ENCODE measurements around the gene FEN1. TPM values are rescaled to one million over a fixed set of nuclear protein-coding genes. Genes with fewer than 3 reads are reported as not detected.

FEN1 gene
- total and polyA plus RNA-seq, 2 donors (not counting 1 experiment from before 2014, with no cell fraction given) = 3.4 to 9.8 TPM

DNA sequence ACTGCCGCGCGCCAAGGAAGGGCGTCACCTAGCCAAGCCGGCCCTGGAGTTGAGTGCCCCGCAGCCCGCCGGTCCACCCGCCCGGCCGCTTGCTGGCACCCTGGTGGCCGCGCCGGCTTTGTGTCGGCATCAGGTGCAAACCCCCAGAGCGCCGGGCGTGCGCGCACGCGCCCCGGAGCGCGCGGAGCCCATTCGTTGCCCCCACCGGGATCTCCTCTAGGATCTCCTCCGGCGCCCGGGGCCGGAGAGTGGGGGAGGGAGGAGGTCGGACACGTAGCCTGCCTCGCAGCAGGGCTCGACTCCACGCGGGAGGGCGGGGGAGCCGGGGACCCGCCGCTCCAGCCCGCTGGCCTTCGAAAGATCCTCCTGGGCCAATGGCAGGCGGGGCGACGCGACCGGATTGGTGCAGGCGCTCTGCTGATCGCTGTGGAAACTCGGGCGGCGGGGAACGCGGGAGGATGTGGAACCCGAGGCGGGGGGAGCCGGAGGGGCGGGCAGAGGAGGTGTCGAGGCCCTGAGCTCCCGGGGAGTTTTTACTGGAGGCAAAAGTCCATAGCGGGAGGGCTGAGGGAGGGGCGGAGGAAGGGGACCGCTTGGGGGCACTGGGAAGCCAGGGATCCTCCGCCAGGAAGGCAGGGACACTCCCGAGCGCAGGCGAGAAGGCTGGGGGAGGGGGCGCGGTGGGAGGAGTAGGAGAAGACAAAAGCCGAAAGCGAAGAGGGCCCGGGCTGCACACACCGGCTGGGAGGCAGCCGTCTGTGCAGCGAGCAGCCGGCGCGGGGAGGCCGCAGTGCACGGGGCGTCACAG is 35.1 kb downstream of the FEN1 start, which contains the start of gene FADS2:
Gene FADS2, plus strand, starts transcription at position 730 of the 808 bp plus-strand sequence. CDS start 91 bp downstream, outside the sequence.
- Mint-ChIP-seq H3K27ac (peak within 1 kb of the TSS; percentile 76), H3K9me3 (ENCODE audit: insufficient read depth) (no peaks in the 10 kb centered on the region), H3K4me1 (peaks cover 17% of the 10 kb centered on the region), H3K4me3 (peak within 1 kb of the TSS; percentile 93), H3K27me3 (no peaks in the 10 kb centered on the region)
- DNase-seq (peak; percentile 72), ATAC-seq (ENCODE audit: low read depth) (peak; percentile 66)
- no peak for TF ChIP-seq EZH2 (IDR thresholded peaks at IDR 0.05; ENCODE audit: borderline replicate concordance, insufficient read depth, low read depth, low read length, poor library complexity, severe bottlenecking)
- TF ChIP-seq, protein P1, sequence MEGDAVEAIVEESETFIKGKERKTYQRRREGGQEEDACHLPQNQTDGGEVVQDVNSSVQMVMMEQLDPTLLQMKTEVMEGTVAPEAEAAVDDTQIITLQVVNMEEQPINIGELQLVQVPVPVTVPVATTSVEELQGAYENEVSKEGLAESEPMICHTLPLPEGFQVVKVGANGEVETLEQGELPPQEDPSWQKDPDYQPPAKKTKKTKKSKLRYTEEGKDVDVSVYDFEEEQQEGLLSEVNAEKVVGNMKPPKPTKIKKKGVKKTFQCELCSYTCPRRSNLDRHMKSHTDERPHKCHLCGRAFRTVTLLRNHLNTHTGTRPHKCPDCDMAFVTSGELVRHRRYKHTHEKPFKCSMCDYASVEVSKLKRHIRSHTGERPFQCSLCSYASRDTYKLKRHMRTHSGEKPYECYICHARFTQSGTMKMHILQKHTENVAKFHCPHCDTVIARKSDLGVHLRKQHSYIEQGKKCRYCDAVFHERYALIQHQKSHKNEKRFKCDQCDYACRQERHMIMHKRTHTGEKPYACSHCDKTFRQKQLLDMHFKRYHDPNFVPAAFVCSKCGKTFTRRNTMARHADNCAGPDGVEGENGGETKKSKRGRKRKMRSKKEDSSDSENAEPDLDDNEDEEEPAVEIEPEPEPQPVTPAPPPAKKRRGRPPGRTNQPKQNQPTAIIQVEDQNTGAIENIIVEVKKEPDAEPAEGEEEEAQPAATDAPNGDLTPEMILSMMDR (IDR thresholded peaks at IDR 0.05) = no peak
- Histone ChIP-seq H4K20me1 (ENCODE audit: control insufficient read depth, insufficient read depth, low read length, poor library complexity, severe bottlenecking) (no peaks in the 10 kb centered on the region), H3K36me3 (replicated peaks in 1 of 2; ENCODE audit: control extremely low read depth in 1 of 2, control insufficient read depth in 1 of 2, extremely low read depth in 1 of 2, insufficient read depth in 2 of 2, low read length in 1 of 2) (no peaks in the 10 kb centered on the region), H3K27ac (ENCODE audit: low read length in 2 of 2) (peak within 1 kb of the TSS in 1 of 2 donors; percentile 45), H3K4me2 (replicated peaks; ENCODE audit: low read depth, low read length, poor library complexity, severe bottlenecking) (peak within 1 kb of the TSS; percentile 93), H3K4me1 (ENCODE audit: control insufficient read depth in 2 of 2, insufficient read depth in 2 of 2, low read length in 2 of 2) (peaks cover 13 to 23% of the 10 kb centered on the region in 2 donors), H3K9ac (ENCODE audit: low read length) (peak within 1 kb of the TSS; percentile 65), H3K27me3 (replicated peaks in 1 of 4; ENCODE audit: control extremely low read depth in 1 of 4, control insufficient read depth in 3 of 4, insufficient read depth in 4 of 4, low read length in 3 of 4) (peaks cover 0 to 13% (median 2%) of the 10 kb centered on the region in 4 experiments), H2AFZ (ENCODE audit: insufficient read depth, low read depth, low read length, poor library complexity, severe bottlenecking) (peak within 1 kb of the TSS; percentile 88), H3K79me2 (ENCODE audit: control insufficient read depth, insufficient read depth, low read length) (no peaks in the 10 kb centered on the region), H3K4me3 (ENCODE audit: control extremely low read depth in 1 of 5, extremely low read depth in 1 of 5, insufficient read depth in 1 of 5, low read depth in 2 of 5, low read length in 4 of 5) (peak within 1 kb of the TSS; percentile 51 to 70 (median 62)), H3K9me3 (ENCODE audit: control extremely low read depth in 1 of 3, control insufficient read depth in 2 of 3, insufficient read depth in 1 of 3, low read length in 2 of 3) (no peaks in the 10 kb centered on the region)
- CTCF ChIA-PET = interaction anchor here (1.0 to 2.4 kb wide), 5 partner anchors 10 to 280 kb away, joined by 3 to 15 read pairs (median 3); partner anchors contain the start of gene FADS1
- intact Hi-C loops (cut with micrococcal nuclease) = loop anchor here (1.0 kb wide), 1 partner anchor 11 kb away; no protein-coding TSS in a partner anchor
- POLR2A ChIA-PET = interaction anchor here (0.8 kb wide), 1 partner anchor 13 kb away, joined by 3 read pairs; no protein-coding TSS in a partner anchor
- WGBS (ENCODE audit: insufficient coverage) = under 1% methylated on average over 83 of the region's 83 CpGs

DNA sequence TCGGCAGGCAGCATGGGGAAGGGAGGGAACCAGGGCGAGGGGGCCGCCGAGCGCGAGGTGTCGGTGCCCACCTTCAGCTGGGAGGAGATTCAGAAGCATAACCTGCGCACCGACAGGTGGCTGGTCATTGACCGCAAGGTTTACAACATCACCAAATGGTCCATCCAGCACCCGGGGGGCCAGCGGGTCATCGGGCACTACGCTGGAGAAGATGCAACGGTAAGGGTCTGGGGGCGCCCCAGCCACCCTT is 35.6 kb downstream of the FEN1 start:
- peak overlapping the region; percentile 88 for H2AFZ ChIP-seq (ENCODE audit: insufficient read depth, low read depth, low read length, poor library complexity, severe bottlenecking)
- peaks cover 19% of the 10 kb centered on the region for H3K4me1 Mint-ChIP-seq
- no peak for DNase-seq
- 0% methylated on average over 16 of the region's 16 CpGs for WGBS (ENCODE audit: insufficient coverage)
- peak overlapping the region; percentile 61 for H3K27ac Mint-ChIP-seq
- ChIA-PET CTCF (interaction anchor here (1.0 to 2.4 kb wide), 3 partner anchors 11 to 280 kb away, joined by 3 to 15 read pairs (median 6); partner anchors contain the start of gene FADS1), POLR2A (interaction anchor here (0.8 to 1.7 kb wide), 2 partner anchors 13 kb away, joined by 3 to 4 read pairs; no protein-coding TSS in a partner anchor)
- intact Hi-C loops (cut with micrococcal nuclease) = no loop called here
- H3K27me3 Mint-ChIP-seq = no peaks in the 10 kb centered on the region
- peak overlapping the region; percentile 65 for H3K9ac ChIP-seq (ENCODE audit: low read length)
- no peaks in the 10 kb centered on the region for H3K36me3 ChIP-seq (replicated peaks in 1 of 2; ENCODE audit: control extremely low read depth in 1 of 2, control insufficient read depth in 1 of 2, extremely low read depth in 1 of 2, insufficient read depth in 2 of 2, low read length in 1 of 2)
- H3K4me3 Mint-ChIP-seq = peak overlapping the region; percentile 93
- peaks cover 0 to 13% (median 2%) of the 10 kb centered on the region in 4 experiments for H3K27me3 ChIP-seq (replicated peaks in 1 of 4; ENCODE audit: control extremely low read depth in 1 of 4, control insufficient read depth in 3 of 4, insufficient read depth in 4 of 4, low read length in 3 of 4)
- H3K4me3 ChIP-seq (ENCODE audit: control extremely low read depth in 1 of 5, extremely low read depth in 1 of 5, insufficient read depth in 1 of 5, low read depth in 2 of 5, low read length in 4 of 5) = peak overlapping the region; percentile 51 to 70 (median 62)
- TF ChIP-seq EZH2 (IDR thresholded peaks at IDR 0.05; ENCODE audit: borderline replicate concordance, insufficient read depth, low read depth, low read length, poor library complexity, severe bottlenecking) = no peak
- TF ChIP-seq, protein P1 (IDR thresholded peaks at IDR 0.05) = no peak
- no peaks in the 10 kb centered on the region for H4K20me1 ChIP-seq (ENCODE audit: control insufficient read depth, insufficient read depth, low read length, poor library complexity, severe bottlenecking)
- peak overlapping the region in 1 of 2 donors; percentile 15 for H3K27ac ChIP-seq (ENCODE audit: low read length in 2 of 2)
- no peaks in the 10 kb centered on the region for H3K9me3 Mint-ChIP-seq (ENCODE audit: insufficient read depth)
- peak overlapping the region; percentile 93 for H3K4me2 ChIP-seq (replicated peaks; ENCODE audit: low read depth, low read length, poor library complexity, severe bottlenecking)
- no peaks in the 10 kb centered on the region for H3K79me2 ChIP-seq (ENCODE audit: control insufficient read depth, insufficient read depth, low read length)
- H3K9me3 ChIP-seq (ENCODE audit: control extremely low read depth in 1 of 3, control insufficient read depth in 2 of 3, insufficient read depth in 1 of 3, low read length in 2 of 3) = no peaks in the 10 kb centered on the region
- H3K4me1 ChIP-seq (ENCODE audit: control insufficient read depth in 2 of 2, insufficient read depth in 2 of 2, low read length in 2 of 2) = peaks cover 13 to 23% of the 10 kb centered on the region in 2 donors
- peak; percentile 4 for ATAC-seq (ENCODE audit: low read depth)

All from B cell (primary cell).